GM12874 (cell line): ENCODE measurements around the gene ADAM8.

Experiments used
- CTCF ChIP-seq: IDR thresholded peaks from 2 replicates; pipeline ENCODE4 v1.5.1; 2011; ENCODE audit warnings: low read depth, mild to moderate bottlenecking, control low read depth, low read length, moderate library complexity; ENCODE audit not compliant: insufficient read depth

Gene ADAM8

GRCh38 chr10:133285217-133285616 lies 8.5 kb upstream of the ADAM8 start:
- TF ChIP-seq CTCF = no peak

- no peak for TF ChIP-seq CTCF
Observed at GRCh38 chr10:133283931-133284330, 7.3 kb upstream of the ADAM8 start.

- no peak for TF ChIP-seq CTCF
Observed at GRCh38 chr10:133282846-133283390, 6.2 kb upstream of the ADAM8 start.

GRCh38 chr10:133281628-133282372 lies 5.1 kb upstream of the ADAM8 start:
- TF ChIP-seq CTCF = no peak

GRCh38 chr10:133281084-133281483 lies 4.4 kb upstream of the ADAM8 start:
- no peak for TF ChIP-seq CTCF

GRCh38 chr10:133280391-133281059 lies 3.9 kb upstream of the ADAM8 start:
- no peak for TF ChIP-seq CTCF

GRCh38 chr10:133279326-133280226 lies 2.9 kb upstream of the ADAM8 start:
- no peak for TF ChIP-seq CTCF
